Loucy (cell line): ENCODE data around the gene SHC4.

ENCODE experiments used
- H2AFZ ChIP-seq: fragments of 200-600 bp; sonication (generic); 2 replicates; pipeline ENCODE4 v1.6.0; 2016; ENCODE audit warnings: antibody characterized with exemption, mild to moderate bottlenecking, low read length, moderate library complexity
- H3F3A ChIP-seq: fragments of 200-600 bp; 2 replicates; pipeline ENCODE4 v1.6.0; 2016; ENCODE audit warnings: antibody characterized with exemption, low read depth, mild to moderate bottlenecking
- H3K27me3 ChIP-seq: fragments of 200-600 bp; sonication (generic); 2 replicates; pipeline ENCODE4 v1.6.1; 2014; ENCODE audit warnings: low read length, mild to moderate bottlenecking; ENCODE audit not compliant: insufficient read depth, poor library complexity, severe bottlenecking
- H3K36me3 ChIP-seq: fragments of 200-600 bp; sonication (generic); 2 replicates; pipeline ENCODE4 v1.6.1; 2016; ENCODE audit warnings: low read length; ENCODE audit not compliant: insufficient read depth
- H3K4me1 ChIP-seq: fragments of 200-600 bp; sonication (generic); 2 replicates; pipeline ENCODE4 v1.5.1; 2014; ENCODE audit warnings: low read length, mild to moderate bottlenecking; ENCODE audit not compliant: insufficient read depth, poor library complexity, severe bottlenecking
- H3K4me2 ChIP-seq: fragments of 200-600 bp; sonication (generic); 2 replicates; pipeline ENCODE4 v1.6.0; 2014; ENCODE audit warnings: antibody characterized with exemption, low read length, low read depth, mild to moderate bottlenecking; ENCODE audit not compliant: poor library complexity, severe bottlenecking
- H3K4me3 ChIP-seq: fragments of 200-600 bp; sonication (generic); 2 replicates; pipeline ENCODE4 v1.5.1; 2014; ENCODE audit warnings: low read length, mild to moderate bottlenecking, mixed read lengths; ENCODE audit not compliant: poor library complexity, severe bottlenecking
- H3K79me2 ChIP-seq: fragments of 200-600 bp; sonication (generic); 2 replicates; pipeline ENCODE4 v1.6.1; 2014; ENCODE audit warnings: low read length; ENCODE audit not compliant: insufficient read depth
- H3K9ac ChIP-seq: fragments of 200-600 bp; sonication (generic); 2 replicates; pipeline ENCODE4 v1.6.0; 2014; ENCODE audit warnings: mild to moderate bottlenecking, low read depth, low read length, moderate library complexity; ENCODE audit not compliant: poor library complexity, severe bottlenecking
- H3K9me2 ChIP-seq: fragments of 200-600 bp; sonication (generic); replicated peaks from 2 replicates; pipeline ENCODE4 v1.6.1; 2016; ENCODE audit warnings: low read depth, low read length, mixed read lengths
- H3K9me3 ChIP-seq: fragments of 200-600 bp; sonication (generic); 2 replicates; pipeline ENCODE4 v1.6.1; 2014; ENCODE audit warnings: mild to moderate bottlenecking, antibody characterized with exemption, low read length, low read depth; ENCODE audit not compliant: insufficient read depth
- H4K20me1 ChIP-seq: fragments of 200-600 bp; sonication (generic); 2 replicates; pipeline ENCODE4 v1.6.0; 2014; ENCODE audit warnings: antibody characterized with exemption, low read length, mild to moderate bottlenecking; ENCODE audit not compliant: insufficient read depth, poor library complexity, severe bottlenecking
- EZH2phosphoT487 ChIP-seq: fragments of 200-600 bp; IDR thresholded peaks from 2 replicates; pipeline ENCODE4 v1.6.1; 2018; ENCODE audit warnings: antibody characterized with exemption, mild to moderate bottlenecking, moderate library complexity, borderline replicate concordance
- TF ChIP-seq, protein P1 (sequence below): fragments of 200-600 bp; sonication (generic); conservative IDR thresholded peaks from 2 replicates; pipeline ENCODE4 v1.5.1; 2014; ENCODE audit warnings: mild to moderate bottlenecking, antibody characterized with exemption, low read length

SHC4 gene

DNA sequence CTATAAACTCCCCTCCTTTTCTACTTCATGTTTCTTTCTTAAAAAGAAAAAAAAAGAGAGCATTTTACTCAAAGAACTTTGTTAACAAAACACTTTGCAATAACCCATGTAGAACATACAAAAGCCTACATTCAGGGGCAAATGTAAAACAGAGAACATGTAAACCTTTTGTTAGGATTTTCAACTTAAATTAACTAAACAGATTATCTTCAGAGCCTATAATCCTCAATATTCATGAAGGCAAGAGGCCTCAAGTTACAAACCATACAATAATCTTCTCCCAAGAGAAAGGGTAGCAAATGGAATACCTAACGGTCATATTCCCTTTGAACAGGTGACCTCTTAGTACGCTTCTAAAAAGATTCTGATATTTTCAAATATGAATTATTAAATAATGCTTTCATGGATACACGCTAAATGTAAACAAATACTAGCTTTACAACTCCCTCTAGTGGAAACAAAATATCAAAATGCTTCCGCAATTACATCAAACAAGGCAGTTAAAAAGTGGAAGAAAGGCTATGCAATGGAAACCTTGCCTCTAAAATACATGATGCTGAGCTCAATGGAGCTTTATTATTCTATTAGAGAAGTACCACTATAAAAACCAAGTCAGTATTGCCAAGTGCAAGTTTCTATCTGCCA, 162.8 kb downstream of the SHC4 start:
- Histone ChIP-seq H3K4me1 (peaks cover 46% of the 10 kb centered on the region), H3K4me3 (no peak overlapping the region), H3K79me2 (peaks cover 62% of the 10 kb centered on the region), H3K9me3 (no peaks in the 10 kb centered on the region), H3K4me2 (peak overlapping the region; percentile 14), H3K27me3 (no peaks in the 10 kb centered on the region), H4K20me1 (peaks cover 10% of the 10 kb centered on the region), H3K9ac (no peak overlapping the region), H3K36me3 (peaks cover 16% of the 10 kb centered on the region), H3K9me2 (no peaks in the 10 kb centered on the region), H2AFZ (no peak overlapping the region), H3F3A (no peaks in the 10 kb centered on the region)
- TF ChIP-seq, protein P1, sequence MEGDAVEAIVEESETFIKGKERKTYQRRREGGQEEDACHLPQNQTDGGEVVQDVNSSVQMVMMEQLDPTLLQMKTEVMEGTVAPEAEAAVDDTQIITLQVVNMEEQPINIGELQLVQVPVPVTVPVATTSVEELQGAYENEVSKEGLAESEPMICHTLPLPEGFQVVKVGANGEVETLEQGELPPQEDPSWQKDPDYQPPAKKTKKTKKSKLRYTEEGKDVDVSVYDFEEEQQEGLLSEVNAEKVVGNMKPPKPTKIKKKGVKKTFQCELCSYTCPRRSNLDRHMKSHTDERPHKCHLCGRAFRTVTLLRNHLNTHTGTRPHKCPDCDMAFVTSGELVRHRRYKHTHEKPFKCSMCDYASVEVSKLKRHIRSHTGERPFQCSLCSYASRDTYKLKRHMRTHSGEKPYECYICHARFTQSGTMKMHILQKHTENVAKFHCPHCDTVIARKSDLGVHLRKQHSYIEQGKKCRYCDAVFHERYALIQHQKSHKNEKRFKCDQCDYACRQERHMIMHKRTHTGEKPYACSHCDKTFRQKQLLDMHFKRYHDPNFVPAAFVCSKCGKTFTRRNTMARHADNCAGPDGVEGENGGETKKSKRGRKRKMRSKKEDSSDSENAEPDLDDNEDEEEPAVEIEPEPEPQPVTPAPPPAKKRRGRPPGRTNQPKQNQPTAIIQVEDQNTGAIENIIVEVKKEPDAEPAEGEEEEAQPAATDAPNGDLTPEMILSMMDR = peak; percentile 72
- no peak for TF ChIP-seq EZH2phosphoT487

DNA sequence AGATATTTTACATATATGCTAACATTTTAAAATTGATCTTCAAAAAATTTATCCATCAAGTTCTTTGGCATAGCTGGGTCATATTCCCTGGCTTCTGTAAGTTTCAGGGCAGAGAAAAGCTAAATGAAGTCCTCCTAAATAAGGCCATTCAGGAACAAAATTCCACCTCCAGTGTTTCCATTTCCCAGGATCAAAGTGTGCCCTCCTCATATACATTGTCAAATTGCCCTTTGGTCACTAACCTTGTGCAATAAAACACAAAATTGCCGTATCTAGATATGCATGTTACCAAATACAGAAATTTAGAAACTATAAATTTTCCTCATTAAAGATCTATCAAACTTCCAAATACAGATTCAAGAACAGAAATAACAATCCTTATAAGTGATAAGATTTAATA, 163.5 kb downstream of the SHC4 start:
- Histone ChIP-seq H3F3A (no peaks in the 10 kb centered on the region), H3K9me2 (no peaks in the 10 kb centered on the region), H3K4me3 (no peak overlapping the region), H2AFZ (no peak overlapping the region), H3K4me2 (no peak overlapping the region), H3K9ac (no peak overlapping the region), H3K79me2 (peaks cover 55% of the 10 kb centered on the region), H3K4me1 (peaks cover 40% of the 10 kb centered on the region), H3K9me3 (no peaks in the 10 kb centered on the region), H4K20me1 (peaks cover 8% of the 10 kb centered on the region), H3K27me3 (no peaks in the 10 kb centered on the region), H3K36me3 (peaks cover 21% of the 10 kb centered on the region)
- TF ChIP-seq, protein P1 = no peak
- no peak for TF ChIP-seq EZH2phosphoT487

DNA sequence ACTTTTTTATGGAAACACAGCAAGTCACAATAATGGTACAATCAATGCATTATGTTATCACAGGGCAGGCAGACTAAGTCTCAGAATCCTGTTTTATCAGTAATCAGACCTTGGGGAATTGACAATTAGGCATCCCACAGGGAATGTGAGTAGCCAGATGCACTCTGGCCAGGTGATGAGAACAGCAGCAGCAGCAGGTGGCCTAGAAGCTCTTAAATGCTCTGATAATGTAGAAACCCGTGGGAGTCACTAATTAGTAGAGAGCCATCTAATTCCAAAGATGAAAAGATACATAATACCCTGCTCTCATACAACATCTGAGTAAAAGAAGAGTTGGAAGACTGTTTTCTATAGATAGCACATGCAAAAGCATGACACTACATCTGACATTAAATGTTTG, 165.4 kb downstream of the SHC4 start:
- Histone ChIP-seq H3K4me2 (no peak overlapping the region), H3K4me1 (peaks cover 22% of the 10 kb centered on the region), H3F3A (no peaks in the 10 kb centered on the region), H3K9ac (no peak overlapping the region), H3K27me3 (no peaks in the 10 kb centered on the region), H3K36me3 (peaks cover 40% of the 10 kb centered on the region), H3K4me3 (no peak overlapping the region), H2AFZ (no peak overlapping the region), H3K9me3 (no peaks in the 10 kb centered on the region), H3K79me2 (peaks cover 37% of the 10 kb centered on the region), H3K9me2 (no peaks in the 10 kb centered on the region), H4K20me1 (peaks cover 7% of the 10 kb centered on the region)
- TF ChIP-seq, protein P1 = no peak
- no peak for TF ChIP-seq EZH2phosphoT487
